GM12891 (cell line): Measurements from ENCODE around the gene WWP2.

Experiments
- POLR2A ChIP-seq: IDR thresholded peaks from 2 replicates; pipeline ENCODE4 v1.6.1; 2011; ENCODE audit warnings: low read depth, low read length, control low read depth
- POLR2AphosphoS5 ChIP-seq: IDR thresholded peaks from 2 replicates; pipeline ENCODE4 v1.6.1; 2011; ENCODE audit warnings: low read depth, low read length, control low read depth
- POU2F2 ChIP-seq: IDR thresholded peaks from 2 replicates; pipeline ENCODE4 v1.6.1; 2011; ENCODE audit warnings: low read depth, mild to moderate bottlenecking, control low read depth, low read length, moderate library complexity
- SPI1 ChIP-seq: IDR thresholded peaks from 2 replicates; pipeline ENCODE4 v1.6.1; 2011; ENCODE audit warnings: low read depth, low read length, control low read depth
- TAF1 ChIP-seq: IDR thresholded peaks from 2 replicates; pipeline ENCODE4 v1.6.1; 2011; ENCODE audit warnings: low read depth, low read length, control low read depth

DNA sequence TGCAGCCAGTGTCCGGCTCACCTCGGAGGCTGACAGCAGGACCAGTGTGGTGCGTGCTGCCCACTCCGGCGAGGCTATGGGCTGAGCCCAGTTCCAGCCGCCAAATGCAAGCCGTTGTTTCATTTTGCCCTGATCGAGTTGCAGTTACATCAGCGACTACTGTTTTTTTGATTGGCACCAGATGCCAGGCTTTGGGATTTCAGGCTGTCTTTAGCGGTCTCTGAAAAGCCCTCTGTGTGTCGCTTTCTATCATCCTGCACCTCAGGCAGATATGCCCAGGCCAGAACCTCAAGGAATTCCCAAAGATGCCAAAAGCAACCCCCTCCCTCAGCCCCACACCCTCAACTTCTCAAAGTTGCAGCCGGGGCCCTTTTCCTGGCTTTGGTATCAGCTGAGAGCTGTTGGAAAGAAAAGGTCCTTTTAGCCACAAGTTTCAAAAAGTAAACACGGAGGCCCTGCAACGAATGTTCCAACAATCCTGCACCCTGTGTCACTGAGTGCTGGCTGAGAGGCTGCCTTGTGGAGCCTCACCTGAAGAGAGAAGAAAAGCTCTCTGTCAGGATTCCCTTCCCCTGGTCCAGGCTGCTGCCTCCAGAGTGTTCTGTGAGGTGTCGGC is 58.9 kb downstream of the WWP2 start:
- TF ChIP-seq POLR2A (no peak), POLR2AphosphoS5 (no peak), TAF1 (no peak), POU2F2 (no peak), SPI1 (no peak)
